Placental pericyte (primary cell): ENCODE data around the gene TIMP3. TPM values are rescaled to one million over a fixed set of nuclear protein-coding genes. Genes with fewer than 3 reads are reported as not detected.

Experiments
- total RNA-seq: library from RNA; depleted of rRNA; stranded (reverse); fragments of >200 nt; gene quantifications from 2 replicates; pipeline ENCODE4 v1.2.3, GENCODE V29; 2012

TIMP3 gene
- 1,295 and 1,679 TPM in 2 replicates for total RNA-seq

DNA sequence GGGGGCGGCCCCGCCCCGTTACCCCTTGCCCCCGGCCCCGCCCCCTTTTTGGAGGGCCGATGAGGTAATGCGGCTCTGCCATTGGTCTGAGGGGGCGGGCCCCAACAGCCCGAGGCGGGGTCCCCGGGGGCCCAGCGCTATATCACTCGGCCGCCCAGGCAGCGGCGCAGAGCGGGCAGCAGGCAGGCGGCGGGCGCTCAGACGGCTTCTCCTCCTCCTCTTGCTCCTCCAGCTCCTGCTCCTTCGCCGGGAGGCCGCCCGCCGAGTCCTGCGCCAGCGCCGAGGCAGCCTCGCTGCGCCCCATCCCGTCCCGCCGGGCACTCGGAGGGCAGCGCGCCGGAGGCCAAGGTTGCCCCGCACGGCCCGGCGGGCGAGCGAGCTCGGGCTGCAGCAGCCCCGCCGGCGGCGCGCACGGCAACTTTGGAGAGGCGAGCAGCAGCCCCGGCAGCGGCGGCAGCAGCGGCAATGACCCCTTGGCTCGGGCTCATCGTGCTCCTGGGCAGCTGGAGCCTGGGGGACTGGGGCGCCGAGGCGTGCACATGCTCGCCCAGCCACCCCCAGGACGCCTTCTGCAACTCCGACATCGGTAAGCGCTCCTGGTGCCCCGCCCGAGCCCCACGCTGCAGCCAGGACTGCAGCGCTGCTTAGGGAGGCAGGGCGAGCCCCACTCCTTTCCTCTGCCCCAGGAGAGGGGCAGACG is at the start of gene TIMP3:
Gene TIMP3, plus strand, starts transcription at position 169 of the 700 bp plus-strand sequence. Its CDS starts 297 bp downstream, at position 466.

